ENCODE measurements around the gene CLIC1. TPM values are rescaled to one million over a fixed set of nuclear protein-coding genes. Genes with fewer than 3 reads are reported as not detected.
A peak's percentile ranks its signal among the peaks of the same experiment; 100 is the strongest.

Gene CLIC1
- polyA plus RNA-seq, 1 donor (not counting 4 experiments of a cell fraction or from before 2014, with no cell fraction given) = 832 TPM

DNA sequence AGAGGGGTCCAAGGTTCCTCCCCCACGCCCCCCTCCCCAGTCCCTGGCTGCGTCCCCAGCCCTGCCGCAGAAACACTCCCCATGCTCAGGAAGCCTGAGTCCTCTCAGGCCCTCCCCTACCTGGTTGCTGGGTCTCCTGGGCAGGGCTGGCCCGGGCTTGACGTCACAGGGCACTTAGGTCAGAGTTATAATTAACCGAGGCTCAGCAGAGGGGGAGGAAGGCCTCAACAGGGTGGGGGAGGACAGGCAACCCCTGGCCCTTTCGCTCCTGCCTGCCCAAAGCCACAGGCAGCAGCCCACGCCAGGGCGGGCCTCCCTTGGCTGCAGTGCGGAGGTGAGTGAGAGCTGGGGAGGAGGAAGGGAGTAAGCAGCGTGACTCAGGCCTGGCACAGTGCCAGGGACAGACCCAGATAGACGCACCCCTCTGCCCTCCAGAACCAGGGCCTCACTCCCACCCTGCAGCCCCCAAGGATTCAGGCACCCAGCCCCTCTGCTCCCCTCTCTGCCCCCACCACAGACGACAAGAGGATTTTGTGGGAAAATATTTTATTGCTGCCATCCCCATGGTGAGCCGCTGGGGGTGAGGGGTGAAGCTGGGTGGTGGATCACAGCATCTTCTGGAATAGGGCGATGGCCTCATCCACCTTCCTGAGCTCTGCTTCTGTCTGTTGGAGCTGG lies 40.8 kb upstream of the CLIC1 start, which contains the start of gene VWA7:
VWA7 (minus strand) TSS at position 340 of the 678 bp plus-strand sequence. CDS start 549 bp downstream, outside the sequence.
- Histone ChIP-seq H2AFZ (ENCODE audit: control insufficient read depth, low read length) (no peak within 1 kb of the TSS), H3K4me3 (ENCODE audit: control insufficient read depth in 2 of 3, extremely low read depth in 1 of 3, insufficient read depth in 2 of 3, low read depth in 1 of 3, low read length in 3 of 3) (peak within 1 kb of the TSS in 1 of 3 experiments; percentile 25)

DNA sequence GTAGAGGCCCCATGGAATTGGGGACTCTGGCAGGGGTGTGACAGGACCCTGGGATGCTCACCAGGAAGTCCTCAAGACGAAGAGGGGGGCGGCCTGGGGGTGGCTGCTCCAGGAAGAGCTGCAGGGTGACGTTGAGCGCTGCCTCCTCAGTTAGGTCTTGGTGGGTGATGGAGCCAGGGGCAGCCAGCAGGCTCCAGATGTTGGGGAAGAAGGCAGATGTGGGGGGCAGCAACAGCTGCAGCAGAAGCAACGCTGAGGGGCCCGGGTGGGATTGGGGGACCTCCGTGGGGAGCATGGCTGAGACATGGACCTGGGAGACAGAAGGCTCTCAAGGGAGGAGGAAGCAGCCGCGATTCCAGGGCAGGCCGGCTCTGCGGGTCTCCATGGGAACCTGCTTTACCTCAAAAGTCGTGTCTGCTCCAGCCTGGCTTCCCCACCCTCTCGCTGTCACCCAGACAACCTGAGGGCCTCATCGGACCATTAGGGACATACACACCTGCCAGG lies 40.2 kb upstream of the CLIC1 start:
- peak overlapping the region in 1 of 3 experiments; percentile 25 for H3K4me3 ChIP-seq (ENCODE audit: control insufficient read depth in 2 of 3, extremely low read depth in 1 of 3, insufficient read depth in 2 of 3, low read depth in 1 of 3, low read length in 3 of 3)
- peak overlapping the region; percentile 54 for H3K4me2 ChIP-seq (ENCODE audit: control insufficient read depth, extremely low read depth, insufficient read depth, low read depth, low read length)
- no peaks in the 10 kb centered on the region for H3K9me1 ChIP-seq (ENCODE audit: control insufficient read depth, extremely low read depth, insufficient read depth, low read length)
- no peaks in the 10 kb centered on the region for H3K9me3 ChIP-seq (ENCODE audit: control insufficient read depth, low read depth, low read length)
- H3K4me1 ChIP-seq (ENCODE audit: control insufficient read depth, extremely low read depth, insufficient read depth, low read length) = peaks cover 22% of the 10 kb centered on the region
- no peak for FAIRE-seq
- no peak overlapping the region for H2AFZ ChIP-seq (ENCODE audit: control insufficient read depth, low read length)
- dilution Hi-C loops (cut with MboI; ENCODE audit: extremely low pct_ligation_motif_present, low sequenced_read_pairs) = no loop called here
- TF ChIP-seq EZH2 (IDR thresholded peaks at IDR 0.05; ENCODE audit: low read length) = no peak
- TF ChIP-seq, protein P1, sequence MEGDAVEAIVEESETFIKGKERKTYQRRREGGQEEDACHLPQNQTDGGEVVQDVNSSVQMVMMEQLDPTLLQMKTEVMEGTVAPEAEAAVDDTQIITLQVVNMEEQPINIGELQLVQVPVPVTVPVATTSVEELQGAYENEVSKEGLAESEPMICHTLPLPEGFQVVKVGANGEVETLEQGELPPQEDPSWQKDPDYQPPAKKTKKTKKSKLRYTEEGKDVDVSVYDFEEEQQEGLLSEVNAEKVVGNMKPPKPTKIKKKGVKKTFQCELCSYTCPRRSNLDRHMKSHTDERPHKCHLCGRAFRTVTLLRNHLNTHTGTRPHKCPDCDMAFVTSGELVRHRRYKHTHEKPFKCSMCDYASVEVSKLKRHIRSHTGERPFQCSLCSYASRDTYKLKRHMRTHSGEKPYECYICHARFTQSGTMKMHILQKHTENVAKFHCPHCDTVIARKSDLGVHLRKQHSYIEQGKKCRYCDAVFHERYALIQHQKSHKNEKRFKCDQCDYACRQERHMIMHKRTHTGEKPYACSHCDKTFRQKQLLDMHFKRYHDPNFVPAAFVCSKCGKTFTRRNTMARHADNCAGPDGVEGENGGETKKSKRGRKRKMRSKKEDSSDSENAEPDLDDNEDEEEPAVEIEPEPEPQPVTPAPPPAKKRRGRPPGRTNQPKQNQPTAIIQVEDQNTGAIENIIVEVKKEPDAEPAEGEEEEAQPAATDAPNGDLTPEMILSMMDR (optimal IDR thresholded peaks at IDR 0.05 in 1 of 3, IDR thresholded peaks at IDR 0.05 in 1 of 3, conservative IDR thresholded peaks at IDR 0.05 in 1 of 3; ENCODE audit: extremely low read depth in 1 of 3, insufficient read depth in 2 of 3, low read length in 3 of 3) = no peak
- H3K27me3 ChIP-seq (ENCODE audit: control insufficient read depth, extremely low read depth, insufficient read depth, low read length) = no peaks in the 10 kb centered on the region
- H3K79me2 ChIP-seq (ENCODE audit: control insufficient read depth, insufficient read depth, low read length) = no peaks in the 10 kb centered on the region
- no peak for DNase-seq (ENCODE audit: low read depth, low spot score)
- peak overlapping the region; percentile 46 for H3K27ac ChIP-seq (ENCODE audit: control insufficient read depth, insufficient read depth, low read length)
- H3K36me3 ChIP-seq (ENCODE audit: control insufficient read depth in 2 of 2, extremely low read depth in 1 of 2, insufficient read depth in 2 of 2, low read length in 2 of 2) = peaks cover 17 to 25% of the 10 kb centered on the region in 2 experiments
- no peaks in the 10 kb centered on the region for H4K20me1 ChIP-seq (ENCODE audit: control insufficient read depth, extremely low read depth, insufficient read depth, low read length)
- H3K9ac ChIP-seq (ENCODE audit: control insufficient read depth, extremely low read depth, insufficient read depth, low read length) = peak overlapping the region; percentile 22

More for the DNA sequence above, 40.8 kb upstream of the CLIC1 start, which contains the start of gene VWA7:
- Histone ChIP-seq H3K79me2 (ENCODE audit: control insufficient read depth, insufficient read depth, low read length) (no peaks in the 10 kb centered on the region), H3K27me3 (ENCODE audit: control insufficient read depth, extremely low read depth, insufficient read depth, low read length) (no peaks in the 10 kb centered on the region), H3K27ac (ENCODE audit: control insufficient read depth, insufficient read depth, low read length) (peak within 1 kb of the TSS; percentile 46), H4K20me1 (ENCODE audit: control insufficient read depth, extremely low read depth, insufficient read depth, low read length) (no peaks in the 10 kb centered on the region), H3K9me3 (ENCODE audit: control insufficient read depth, low read depth, low read length) (no peaks in the 10 kb centered on the region), H3K9ac (ENCODE audit: control insufficient read depth, extremely low read depth, insufficient read depth, low read length) (peak within 1 kb of the TSS; percentile 22), H3K4me1 (ENCODE audit: control insufficient read depth, extremely low read depth, insufficient read depth, low read length) (peaks cover 22% of the 10 kb centered on the region), H3K9me1 (ENCODE audit: control insufficient read depth, extremely low read depth, insufficient read depth, low read length) (no peaks in the 10 kb centered on the region), H3K36me3 (ENCODE audit: control insufficient read depth in 2 of 2, extremely low read depth in 1 of 2, insufficient read depth in 2 of 2, low read length in 2 of 2) (peaks cover 17 to 29% of the 10 kb centered on the region in 2 experiments), H3K4me2 (ENCODE audit: control insufficient read depth, extremely low read depth, insufficient read depth, low read depth, low read length) (peak within 1 kb of the TSS; percentile 54)
- FAIRE-seq (no peak), DNase-seq (ENCODE audit: low read depth, low spot score) (peak; percentile 55)
- dilution Hi-C loops (cut with MboI; ENCODE audit: extremely low pct_ligation_motif_present, low sequenced_read_pairs) = no loop called here
- TF ChIP-seq, protein P1 (optimal IDR thresholded peaks at IDR 0.05 in 1 of 3, IDR thresholded peaks at IDR 0.05 in 1 of 3, conservative IDR thresholded peaks at IDR 0.05 in 1 of 3; ENCODE audit: extremely low read depth in 1 of 3, insufficient read depth in 2 of 3, low read length in 3 of 3) = peak in 1 of 3 experiments; percentile 6
- no peak for TF ChIP-seq EZH2 (IDR thresholded peaks at IDR 0.05; ENCODE audit: low read length)

Data from keratinocyte (primary cell).